Measurements from ENCODE around the gene EXOSC3. TPM values are rescaled to one million over a fixed set of nuclear protein-coding genes. Genes with fewer than 3 reads are reported as not detected.
A peak's percentile ranks its signal among the peaks of the same experiment; 100 is the strongest.
"Not testable (repeated sequence)": the region's sequence is repeated elsewhere in the genome, so short reads cannot be mapped to it uniquely, and the experiment has no call there.

The EXOSC3 gene
- total RNA-seq, 1 experiment from 2014 or later, result 108 TPM

DNA sequence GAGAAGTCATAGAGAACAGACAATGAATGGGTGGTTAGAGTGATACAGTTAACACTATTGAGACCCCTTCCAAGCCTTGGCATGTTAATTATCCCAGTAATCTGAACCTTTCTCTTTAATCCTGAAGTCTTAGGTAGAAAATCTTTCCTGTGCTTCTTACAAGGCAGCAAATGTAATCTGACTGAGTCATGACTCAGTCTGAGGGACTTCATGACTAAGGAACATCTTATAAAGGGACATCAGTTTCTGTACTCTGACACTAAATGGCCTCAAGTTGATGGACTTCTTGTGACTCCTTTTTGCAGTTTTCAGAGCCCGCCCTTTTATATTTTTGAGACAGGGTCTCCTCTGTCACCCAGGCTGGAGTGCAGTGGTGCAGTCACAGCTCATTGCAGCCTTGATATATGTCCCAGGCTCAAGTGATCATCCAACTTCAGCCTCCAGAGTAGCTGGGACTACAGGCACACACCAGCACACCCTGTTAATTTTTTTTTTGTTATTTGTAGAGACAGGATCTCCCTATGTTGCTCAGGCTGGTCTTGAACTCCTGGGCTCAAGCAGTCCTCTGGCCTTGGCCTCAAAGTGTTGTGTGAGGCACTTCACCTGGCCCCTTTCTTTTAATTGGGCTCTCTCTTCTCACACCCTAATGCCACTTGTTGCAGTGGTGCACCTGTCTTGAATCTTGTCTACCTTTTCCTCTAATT is 9.5 kb downstream of the EXOSC3 start:
- peak; percentile 40 for DNase-seq (ENCODE audit: low read depth)

GRCh38 chr9:37769995-37770394 is 14.9 kb downstream of the EXOSC3 start:
- no peak for DNase-seq (ENCODE audit: low read depth)

- no peak for DNase-seq (ENCODE audit: low read depth)
Observed at GRCh38 chr9:37769306-37769705, 15.6 kb downstream of the EXOSC3 start.

DNA sequence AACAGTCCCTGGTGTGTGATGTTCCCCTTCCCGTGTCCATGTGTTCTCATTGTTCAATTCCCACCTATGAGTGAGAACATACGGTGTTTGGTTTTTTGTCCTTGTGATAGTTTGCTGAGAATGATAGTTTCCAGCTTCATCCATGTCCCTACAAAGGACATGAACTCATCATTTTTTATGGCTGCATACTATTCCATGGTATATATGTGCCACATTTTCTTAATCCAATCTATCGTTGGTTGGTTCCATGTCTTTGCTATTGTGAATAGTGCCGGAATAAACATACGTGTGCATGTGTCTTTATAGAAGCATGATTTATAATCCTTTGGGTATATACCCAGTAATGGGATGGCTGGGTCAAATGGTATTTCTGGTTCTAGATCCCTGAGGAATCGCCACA is 19.6 kb downstream of the EXOSC3 start:
- not testable (repeated sequence) for DNase-seq (ENCODE audit: low read depth)

DNA sequence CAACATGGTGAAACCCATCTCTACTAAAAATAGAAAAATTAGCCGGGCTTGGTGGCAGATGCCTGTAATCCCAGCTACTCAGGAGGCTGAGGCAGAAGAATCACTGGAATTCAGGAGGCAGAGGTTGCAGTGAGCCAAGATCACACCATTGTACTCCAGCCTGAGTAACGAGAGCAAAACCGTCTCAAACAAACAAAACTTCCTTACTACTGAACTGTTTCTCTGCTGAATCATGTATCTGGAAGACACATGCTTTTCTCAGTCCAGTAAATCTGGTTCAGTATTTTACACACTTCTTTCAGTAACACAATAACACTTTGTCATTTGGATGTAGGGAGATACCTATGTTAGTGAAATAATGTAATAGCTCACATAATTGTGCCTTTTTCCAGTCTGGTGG is 23.4 kb downstream of the EXOSC3 start:
- no peak for DNase-seq (ENCODE audit: low read depth)

DNA sequence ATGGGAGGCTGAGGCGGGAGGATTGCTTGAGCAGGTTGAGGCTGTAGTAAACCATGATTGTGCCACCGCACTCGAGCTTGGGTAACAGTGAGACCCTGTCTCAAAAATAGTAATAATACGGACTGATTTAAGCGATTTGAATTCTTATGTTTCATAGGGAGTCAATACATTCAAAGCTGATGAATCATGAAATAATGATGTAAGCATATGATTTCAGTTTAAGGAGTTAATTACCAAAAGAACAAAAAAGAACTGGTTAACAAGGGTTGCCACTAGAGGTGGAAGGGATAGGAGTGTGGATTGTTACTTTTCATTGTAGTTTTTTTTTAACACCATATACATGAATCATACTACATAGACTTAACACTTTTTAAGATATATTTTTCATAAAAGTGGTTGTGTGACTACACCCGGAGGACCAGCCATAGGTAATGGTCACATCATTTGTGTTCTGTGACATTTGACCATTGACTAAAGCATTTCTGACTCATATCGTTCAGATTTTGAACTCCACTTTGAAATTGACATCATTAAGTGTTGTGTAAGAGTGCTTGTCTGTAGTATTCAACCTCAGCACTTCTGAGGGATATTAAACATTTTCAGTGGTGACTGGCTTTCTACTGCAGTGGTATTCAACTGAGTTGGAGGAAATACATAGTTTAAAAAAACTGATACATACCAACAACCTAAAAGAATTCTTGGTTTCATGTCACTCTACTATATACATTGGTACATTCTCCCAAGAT is 24.3 kb downstream of the EXOSC3 start:
- DNase-seq (ENCODE audit: low read depth), result peak; percentile 60

GRCh38 chr9:37758747-37759146 is 26.1 kb downstream of the EXOSC3 start:
- DNase-seq (ENCODE audit: low read depth), result no peak

DNA sequence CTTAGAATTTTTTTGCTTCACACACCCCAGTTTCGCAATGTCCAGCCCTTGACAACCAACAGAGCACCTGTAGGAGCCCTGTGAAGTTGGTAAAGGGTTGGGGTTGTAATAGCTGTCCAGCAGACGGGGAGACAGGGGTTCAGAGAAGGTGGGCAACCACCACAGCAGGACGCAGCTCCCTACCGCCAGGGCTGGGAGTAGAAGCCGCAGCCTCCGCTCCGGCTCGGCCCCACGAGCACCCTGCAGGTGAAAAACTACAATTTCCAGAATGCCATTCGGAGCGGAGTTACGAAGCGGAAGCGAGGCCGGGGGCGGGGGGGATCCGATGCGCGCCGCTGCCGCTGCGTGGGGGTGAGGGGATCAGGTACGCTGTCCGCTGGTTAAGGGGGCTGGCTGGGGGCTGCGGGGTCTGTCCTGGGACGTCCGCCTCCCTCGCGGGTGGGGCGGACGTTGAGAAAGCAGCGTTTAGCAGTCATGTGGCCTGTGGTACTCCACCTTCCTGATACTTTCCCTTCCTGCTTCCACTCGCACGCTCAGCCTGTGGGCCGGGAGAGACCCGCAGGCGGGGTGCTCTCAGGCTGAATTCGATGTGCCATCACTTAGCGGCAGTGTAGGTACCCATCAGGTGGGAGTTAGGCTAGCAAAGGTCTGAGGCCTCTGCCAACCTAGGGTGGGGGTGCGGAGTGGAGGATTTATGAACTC is 31.2 kb downstream of the EXOSC3 start, which contains the start of gene TRMT10B:
TSS of gene TRMT10B (plus strand) at position 317 of the 702 bp plus-strand sequence. CDS start 8,127 bp downstream, outside the sequence.
- peak; percentile 72 for DNase-seq (ENCODE audit: low read depth)

GRCh38 chr9:37752642-37753488 is 32.0 kb downstream of the EXOSC3 start:
- DNase-seq (ENCODE audit: low read depth), result no peak

- DNase-seq (ENCODE audit: low read depth), result not testable (repeated sequence)
Observed at GRCh38 chr9:37752112-37752511, 32.8 kb downstream of the EXOSC3 start.

DNA sequence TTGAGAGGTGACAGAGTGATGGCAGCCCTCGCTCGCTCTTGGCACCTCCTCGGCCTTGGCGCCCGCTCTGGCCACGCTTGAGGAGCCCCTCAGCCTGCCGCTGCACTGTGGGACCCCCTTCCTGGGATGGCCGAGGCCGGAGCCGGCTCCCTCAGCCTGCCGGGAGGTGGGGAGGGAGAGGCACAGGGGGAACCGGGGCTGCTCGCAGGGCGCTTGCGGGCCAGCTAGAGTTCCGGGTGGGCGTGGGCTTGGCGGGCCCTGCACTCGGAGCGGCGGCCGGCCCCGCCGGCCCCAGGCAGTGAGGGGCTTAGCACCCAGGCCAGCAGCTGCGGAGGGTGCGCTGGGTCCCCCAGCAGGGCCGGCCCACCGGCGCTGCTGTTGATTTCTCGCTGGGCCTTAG is 33.2 kb downstream of the EXOSC3 start:
- DNase-seq (ENCODE audit: low read depth), result not testable (repeated sequence)

- DNase-seq (ENCODE audit: low read depth), result no peak
Observed at GRCh38 chr9:37751186-37751585, 33.7 kb downstream of the EXOSC3 start.

DNA sequence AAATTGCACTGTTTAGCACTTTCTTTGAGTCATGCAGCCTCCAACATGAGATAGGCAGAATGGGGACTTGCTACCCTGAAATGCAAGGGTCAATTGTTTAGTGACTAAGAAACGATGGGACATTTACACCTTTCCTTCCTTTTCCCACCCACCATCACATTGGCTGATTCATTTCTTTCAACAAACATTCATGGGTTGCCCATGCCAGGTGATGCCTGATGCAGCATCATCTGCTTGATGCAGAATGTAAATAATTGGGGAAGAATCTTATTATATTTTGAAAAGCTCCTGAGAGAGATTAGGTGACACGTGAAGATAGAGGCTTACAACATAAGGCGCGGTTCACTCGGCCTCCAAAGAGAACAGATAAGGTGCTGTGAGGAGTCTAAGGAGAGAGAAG is 35.7 kb downstream of the EXOSC3 start:
- DNase-seq (ENCODE audit: low read depth), result no peak

DNA sequence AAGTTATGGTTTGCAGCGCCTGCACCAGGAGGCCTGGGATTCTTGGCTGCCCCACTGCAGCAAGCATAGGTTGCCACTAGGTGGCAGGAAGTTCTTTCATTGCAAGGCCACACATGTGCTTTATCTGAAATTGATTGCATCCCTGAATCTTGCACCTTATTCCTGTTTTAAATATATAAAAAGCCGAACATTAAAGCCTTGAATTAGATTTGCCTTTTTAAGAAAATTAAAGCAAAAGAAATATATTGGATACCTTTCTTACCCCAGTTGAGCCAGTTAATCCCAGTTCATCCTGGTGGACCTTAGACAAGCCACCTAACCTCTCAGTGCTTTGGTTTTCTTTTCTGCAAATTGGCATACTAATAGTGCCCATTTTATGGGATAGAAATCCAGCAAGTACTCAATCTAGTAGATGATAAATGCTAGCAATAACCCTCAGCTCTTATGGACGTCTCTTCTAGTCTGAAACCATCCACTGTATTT is 37.6 kb downstream of the EXOSC3 start:
- peak; percentile 74 for DNase-seq (ENCODE audit: low read depth)

- DNase-seq (ENCODE audit: low read depth), result peak; percentile 85
Observed at GRCh38 chr9:37746448-37747270, 38.2 kb downstream of the EXOSC3 start.

DNA sequence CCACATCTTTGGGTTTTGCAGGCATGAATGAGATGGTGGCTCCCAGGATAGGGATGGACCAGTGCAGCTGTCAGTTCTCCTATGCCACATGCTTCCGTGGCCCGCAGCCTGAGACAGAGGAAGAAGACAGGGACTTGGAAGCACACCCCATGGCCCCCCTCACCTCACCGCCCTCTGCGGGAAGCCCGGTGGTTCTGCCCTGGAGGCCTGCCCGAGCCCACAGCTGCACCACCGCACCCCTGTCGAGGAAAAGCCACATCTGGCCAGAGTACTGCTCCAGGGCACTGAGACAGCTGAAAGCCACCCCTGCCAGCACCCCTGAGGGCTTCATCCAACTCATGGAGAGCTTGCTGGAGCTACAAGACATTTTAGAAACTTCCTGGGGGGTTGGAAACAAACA is 38.9 kb downstream of the EXOSC3 start:
- no peak for DNase-seq (ENCODE audit: low read depth)

GRCh38 chr9:37740631-37741328 is 44.1 kb downstream of the EXOSC3 start:
- no peak for DNase-seq (ENCODE audit: low read depth)

DNA sequence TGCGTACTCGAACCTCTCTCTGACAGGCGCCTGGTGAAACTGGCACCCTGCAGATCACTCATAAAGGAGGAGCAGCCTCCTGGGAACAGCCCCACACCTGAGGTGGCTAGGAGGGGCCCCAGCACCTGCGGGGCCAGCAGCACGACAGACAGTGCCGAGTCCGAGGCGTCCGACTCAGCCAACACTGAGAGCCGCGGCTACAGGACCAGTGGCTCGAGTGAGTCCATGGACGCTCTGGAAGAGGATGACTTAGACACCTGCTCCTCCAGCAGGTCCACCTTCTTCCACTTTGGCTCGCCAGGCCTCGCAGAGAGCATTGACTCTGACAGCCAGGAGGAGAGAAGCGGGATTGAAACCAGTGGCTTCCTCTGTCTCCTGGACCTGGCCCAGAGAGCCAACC is 44.7 kb downstream of the EXOSC3 start:
- no peak for DNase-seq (ENCODE audit: low read depth)

- no peak for DNase-seq (ENCODE audit: low read depth)
Observed at GRCh38 chr9:37739222-37739621, 45.6 kb downstream of the EXOSC3 start.

DNA sequence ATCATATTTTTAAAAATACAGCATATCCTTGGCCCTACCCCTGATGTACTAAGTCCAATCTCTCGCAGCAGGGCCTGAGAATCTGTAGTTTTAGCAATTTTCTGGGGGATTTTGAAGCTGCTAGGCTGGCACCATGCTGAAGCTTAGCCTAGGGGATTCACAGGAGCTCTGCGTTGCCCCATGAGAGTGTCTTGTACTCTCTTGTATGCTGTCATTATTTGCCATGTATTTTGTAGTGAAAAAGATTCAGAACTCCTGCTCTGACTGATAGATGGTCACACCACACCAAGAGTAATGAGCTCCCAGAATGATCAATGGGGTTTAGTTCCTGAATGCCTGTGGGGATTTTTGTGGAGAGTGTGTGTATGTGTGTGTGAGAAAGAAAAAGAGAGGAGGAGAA is 51.9 kb downstream of the EXOSC3 start:
- no peak for DNase-seq (ENCODE audit: low read depth)

All from M059J (cell line).